Measurements from ENCODE around the gene ZPBP.

DNA sequence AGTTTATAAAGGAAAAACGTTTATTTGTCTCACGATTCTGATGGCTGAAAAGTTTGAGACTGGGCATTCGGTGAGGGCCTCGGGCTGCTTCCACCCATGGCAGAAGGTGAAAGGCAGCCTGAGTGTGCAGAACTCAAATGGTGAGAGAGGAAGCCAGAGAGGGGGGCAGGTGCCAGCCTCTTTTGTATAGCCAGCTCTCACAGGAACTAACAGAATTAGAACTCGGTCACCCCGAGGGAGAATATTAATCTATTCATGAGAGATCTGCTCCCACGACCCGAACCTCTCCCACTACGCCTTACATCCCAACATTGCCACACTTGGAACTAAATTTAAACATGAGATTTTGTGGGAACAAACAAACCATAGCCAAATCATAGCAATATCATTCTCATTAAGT, 112.6 kb downstream of the ZPBP start:
- TF ChIP-seq, protein P1, sequence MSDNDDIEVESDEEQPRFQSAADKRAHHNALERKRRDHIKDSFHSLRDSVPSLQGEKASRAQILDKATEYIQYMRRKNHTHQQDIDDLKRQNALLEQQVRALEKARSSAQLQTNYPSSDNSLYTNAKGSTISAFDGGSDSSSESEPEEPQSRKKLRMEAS (IDR thresholded peaks at IDR 0.05), result no peak
- no peak for TF ChIP-seq GABPA (IDR thresholded peaks at IDR 0.05 in 1 of 2, conservative IDR thresholded peaks at IDR 0.05 in 1 of 2)
- TF ChIP-seq, protein P2, sequence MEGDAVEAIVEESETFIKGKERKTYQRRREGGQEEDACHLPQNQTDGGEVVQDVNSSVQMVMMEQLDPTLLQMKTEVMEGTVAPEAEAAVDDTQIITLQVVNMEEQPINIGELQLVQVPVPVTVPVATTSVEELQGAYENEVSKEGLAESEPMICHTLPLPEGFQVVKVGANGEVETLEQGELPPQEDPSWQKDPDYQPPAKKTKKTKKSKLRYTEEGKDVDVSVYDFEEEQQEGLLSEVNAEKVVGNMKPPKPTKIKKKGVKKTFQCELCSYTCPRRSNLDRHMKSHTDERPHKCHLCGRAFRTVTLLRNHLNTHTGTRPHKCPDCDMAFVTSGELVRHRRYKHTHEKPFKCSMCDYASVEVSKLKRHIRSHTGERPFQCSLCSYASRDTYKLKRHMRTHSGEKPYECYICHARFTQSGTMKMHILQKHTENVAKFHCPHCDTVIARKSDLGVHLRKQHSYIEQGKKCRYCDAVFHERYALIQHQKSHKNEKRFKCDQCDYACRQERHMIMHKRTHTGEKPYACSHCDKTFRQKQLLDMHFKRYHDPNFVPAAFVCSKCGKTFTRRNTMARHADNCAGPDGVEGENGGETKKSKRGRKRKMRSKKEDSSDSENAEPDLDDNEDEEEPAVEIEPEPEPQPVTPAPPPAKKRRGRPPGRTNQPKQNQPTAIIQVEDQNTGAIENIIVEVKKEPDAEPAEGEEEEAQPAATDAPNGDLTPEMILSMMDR (IDR thresholded peaks at IDR 0.05; ENCODE audit: low read depth, low read length, missing input control), result no peak
- TF ChIP-seq, protein P3, sequence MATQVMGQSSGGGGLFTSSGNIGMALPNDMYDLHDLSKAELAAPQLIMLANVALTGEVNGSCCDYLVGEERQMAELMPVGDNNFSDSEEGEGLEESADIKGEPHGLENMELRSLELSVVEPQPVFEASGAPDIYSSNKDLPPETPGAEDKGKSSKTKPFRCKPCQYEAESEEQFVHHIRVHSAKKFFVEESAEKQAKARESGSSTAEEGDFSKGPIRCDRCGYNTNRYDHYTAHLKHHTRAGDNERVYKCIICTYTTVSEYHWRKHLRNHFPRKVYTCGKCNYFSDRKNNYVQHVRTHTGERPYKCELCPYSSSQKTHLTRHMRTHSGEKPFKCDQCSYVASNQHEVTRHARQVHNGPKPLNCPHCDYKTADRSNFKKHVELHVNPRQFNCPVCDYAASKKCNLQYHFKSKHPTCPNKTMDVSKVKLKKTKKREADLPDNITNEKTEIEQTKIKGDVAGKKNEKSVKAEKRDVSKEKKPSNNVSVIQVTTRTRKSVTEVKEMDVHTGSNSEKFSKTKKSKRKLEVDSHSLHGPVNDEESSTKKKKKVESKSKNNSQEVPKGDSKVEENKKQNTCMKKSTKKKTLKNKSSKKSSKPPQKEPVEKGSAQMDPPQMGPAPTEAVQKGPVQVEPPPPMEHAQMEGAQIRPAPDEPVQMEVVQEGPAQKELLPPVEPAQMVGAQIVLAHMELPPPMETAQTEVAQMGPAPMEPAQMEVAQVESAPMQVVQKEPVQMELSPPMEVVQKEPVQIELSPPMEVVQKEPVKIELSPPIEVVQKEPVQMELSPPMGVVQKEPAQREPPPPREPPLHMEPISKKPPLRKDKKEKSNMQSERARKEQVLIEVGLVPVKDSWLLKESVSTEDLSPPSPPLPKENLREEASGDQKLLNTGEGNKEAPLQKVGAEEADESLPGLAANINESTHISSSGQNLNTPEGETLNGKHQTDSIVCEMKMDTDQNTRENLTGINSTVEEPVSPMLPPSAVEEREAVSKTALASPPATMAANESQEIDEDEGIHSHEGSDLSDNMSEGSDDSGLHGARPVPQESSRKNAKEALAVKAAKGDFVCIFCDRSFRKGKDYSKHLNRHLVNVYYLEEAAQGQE (IDR thresholded peaks at IDR 0.05), result no peak
- TF ChIP-seq FOXA1 (IDR thresholded peaks at IDR 0.05), result no peak
- TF ChIP-seq EGR1 (IDR thresholded peaks at IDR 0.05; ENCODE audit: low read depth in 2 of 2), result no peak
- no peak for TF ChIP-seq SP1 (IDR thresholded peaks at IDR 0.05)
- TF ChIP-seq, protein P4, sequence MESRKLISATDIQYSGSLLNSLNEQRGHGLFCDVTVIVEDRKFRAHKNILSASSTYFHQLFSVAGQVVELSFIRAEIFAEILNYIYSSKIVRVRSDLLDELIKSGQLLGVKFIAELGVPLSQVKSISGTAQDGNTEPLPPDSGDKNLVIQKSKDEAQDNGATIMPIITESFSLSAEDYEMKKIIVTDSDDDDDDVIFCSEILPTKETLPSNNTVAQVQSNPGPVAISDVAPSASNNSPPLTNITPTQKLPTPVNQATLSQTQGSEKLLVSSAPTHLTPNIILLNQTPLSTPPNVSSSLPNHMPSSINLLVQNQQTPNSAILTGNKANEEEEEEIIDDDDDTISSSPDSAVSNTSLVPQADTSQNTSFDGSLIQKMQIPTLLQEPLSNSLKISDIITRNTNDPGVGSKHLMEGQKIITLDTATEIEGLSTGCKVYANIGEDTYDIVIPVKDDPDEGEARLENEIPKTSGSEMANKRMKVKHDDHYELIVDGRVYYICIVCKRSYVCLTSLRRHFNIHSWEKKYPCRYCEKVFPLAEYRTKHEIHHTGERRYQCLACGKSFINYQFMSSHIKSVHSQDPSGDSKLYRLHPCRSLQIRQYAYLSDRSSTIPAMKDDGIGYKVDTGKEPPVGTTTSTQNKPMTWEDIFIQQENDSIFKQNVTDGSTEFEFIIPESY (IDR thresholded peaks at IDR 0.05), result no peak
- no peak for TF ChIP-seq RXRA (IDR thresholded peaks at IDR 0.05)
- TF ChIP-seq NR2F2 (IDR thresholded peaks at IDR 0.05), result no peak
- TF ChIP-seq TAF1 (conservative IDR thresholded peaks at IDR 0.05), result no peak
- TF ChIP-seq YY1 (IDR thresholded peaks at IDR 0.05), result no peak

Data from liver (tissue), 3 donors.